OCI-LY3 (cell line): ENCODE data around the gene TCTN2.

ENCODE experiments used
- H2AFZ ChIP-seq: fragments of 200-600, 300-600 bp; shearing (Covaris generic); 2 replicates; pipeline ENCODE4 v1.6.0; 2014; ENCODE audit warnings: antibody characterized with exemption, low read depth, low read length
- H3K27ac ChIP-seq: fragments of 200-600, 300-600 bp; sonication (generic); 2 replicates; pipeline ENCODE4 v1.5.1; 2014; ENCODE audit warnings: mild to moderate bottlenecking, low read length, moderate library complexity, mixed read lengths
- H3K27me3 ChIP-seq: fragments of 200-600, 300-600 bp; sonication (generic); 2 replicates; pipeline ENCODE4 v1.6.1; 2014; ENCODE audit warnings: low read depth, low read length, mixed read lengths
- H3K36me3 ChIP-seq: fragments of 200-600, 300-600 bp; sonication (generic); replicated peaks from 2 replicates; pipeline ENCODE3; 2014; ENCODE audit warnings: low read depth, low read length, mixed read lengths
- H3K4me1 ChIP-seq: fragments of 300-600, 200-600 bp; sonication (generic); 2 replicates; pipeline ENCODE4 v1.6.1; 2014; ENCODE audit warnings: low read length, mixed read lengths
- H3K4me2 ChIP-seq: fragments of 200-600, 300-600 bp; sonication (generic); 2 replicates; pipeline ENCODE4 v1.6.1; 2014; ENCODE audit warnings: low read length, mixed read lengths
- H3K4me3 ChIP-seq: fragments of 300-600, 200-600 bp; sonication (generic); 2 replicates; pipeline ENCODE4 v1.5.1; 2014; ENCODE audit warnings: antibody characterized with exemption, mild to moderate bottlenecking, low read length, moderate library complexity
- H3K79me2 ChIP-seq: fragments of 300-600, 200-600 bp; shearing (Covaris generic); 2 replicates; pipeline ENCODE4 v1.6.1; 2014; ENCODE audit warnings: mild to moderate bottlenecking, low read length, mixed read lengths
- H3K9ac ChIP-seq: fragments of 300-600, 200-600 bp; shearing (Covaris generic); 2 replicates; pipeline ENCODE4 v1.6.0; 2014; ENCODE audit warnings: mild to moderate bottlenecking, low read length, moderate library complexity
- H3K9me3 ChIP-seq: fragments of 200-600, 300-600 bp; shearing (Covaris generic); 2 replicates; pipeline ENCODE4 v1.6.1; 2014; ENCODE audit warnings: low read length, mixed read lengths; ENCODE audit not compliant: insufficient read depth
- H4K20me1 ChIP-seq: fragments of 200-600, 300-600 bp; sonication (generic); 2 replicates; pipeline ENCODE4 v1.6.1; 2016; ENCODE audit warnings: low read length, mixed read lengths; ENCODE audit not compliant: insufficient read depth
- EZH2phosphoT487 ChIP-seq: fragments of 200-600 bp; shearing (Covaris generic); IDR thresholded peaks from 2 replicates; pipeline ENCODE4 v1.6.1; 2018; ENCODE audit warnings: antibody characterized with exemption, mixed run types, low read depth
- TF ChIP-seq, protein P1 (sequence below): fragments of 200-600, 300-600 bp; sonication (generic); IDR thresholded peaks from 2 replicates; pipeline ENCODE4 v1.5.1; 2014; ENCODE audit warnings: antibody characterized with exemption, low read length, low read depth

TCTN2 gene

GRCh38 chr12:123696646-123697045, 25.7 kb downstream of the TCTN2 start:
- Histone ChIP-seq H3K9me3 (no peaks in the 10 kb centered on the region), H2AFZ (no peak overlapping the region), H3K4me3 (no peak overlapping the region), H3K4me1 (no peaks in the 10 kb centered on the region), H3K79me2 (no peaks in the 10 kb centered on the region), H3K9ac (no peak overlapping the region), H3K4me2 (no peak overlapping the region), H3K36me3 (peaks cover 2% of the 10 kb centered on the region), H4K20me1 (no peaks in the 10 kb centered on the region), H3K27me3 (no peaks in the 10 kb centered on the region), H3K27ac (no peak overlapping the region)
- TF ChIP-seq EZH2phosphoT487: no peak
- TF ChIP-seq, protein P1, sequence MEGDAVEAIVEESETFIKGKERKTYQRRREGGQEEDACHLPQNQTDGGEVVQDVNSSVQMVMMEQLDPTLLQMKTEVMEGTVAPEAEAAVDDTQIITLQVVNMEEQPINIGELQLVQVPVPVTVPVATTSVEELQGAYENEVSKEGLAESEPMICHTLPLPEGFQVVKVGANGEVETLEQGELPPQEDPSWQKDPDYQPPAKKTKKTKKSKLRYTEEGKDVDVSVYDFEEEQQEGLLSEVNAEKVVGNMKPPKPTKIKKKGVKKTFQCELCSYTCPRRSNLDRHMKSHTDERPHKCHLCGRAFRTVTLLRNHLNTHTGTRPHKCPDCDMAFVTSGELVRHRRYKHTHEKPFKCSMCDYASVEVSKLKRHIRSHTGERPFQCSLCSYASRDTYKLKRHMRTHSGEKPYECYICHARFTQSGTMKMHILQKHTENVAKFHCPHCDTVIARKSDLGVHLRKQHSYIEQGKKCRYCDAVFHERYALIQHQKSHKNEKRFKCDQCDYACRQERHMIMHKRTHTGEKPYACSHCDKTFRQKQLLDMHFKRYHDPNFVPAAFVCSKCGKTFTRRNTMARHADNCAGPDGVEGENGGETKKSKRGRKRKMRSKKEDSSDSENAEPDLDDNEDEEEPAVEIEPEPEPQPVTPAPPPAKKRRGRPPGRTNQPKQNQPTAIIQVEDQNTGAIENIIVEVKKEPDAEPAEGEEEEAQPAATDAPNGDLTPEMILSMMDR: no peak

- H3K9me3 ChIP-seq: no peaks in the 10 kb centered on the region
- no peak overlapping the region for H3K4me2 ChIP-seq
- no peaks in the 10 kb centered on the region for H3K79me2 ChIP-seq
- H3K27ac ChIP-seq: no peak overlapping the region
- no peak overlapping the region for H2AFZ ChIP-seq
- TF ChIP-seq, protein P1: no peak
- no peak for TF ChIP-seq EZH2phosphoT487
- H4K20me1 ChIP-seq: no peaks in the 10 kb centered on the region
- no peaks in the 10 kb centered on the region for H3K27me3 ChIP-seq
- H3K4me1 ChIP-seq: no peaks in the 10 kb centered on the region
- H3K36me3 ChIP-seq: no peaks in the 10 kb centered on the region
- H3K4me3 ChIP-seq: no peak overlapping the region
- no peak overlapping the region for H3K9ac ChIP-seq
These were observed 35.0 kb downstream of the TCTN2 start for GRCh38 chr12:123705935-123706334.

- Histone ChIP-seq H2AFZ (no peak overlapping the region), H3K4me1 (no peaks in the 10 kb centered on the region), H3K36me3 (no peaks in the 10 kb centered on the region), H3K9me3 (no peaks in the 10 kb centered on the region), H3K4me3 (no peak overlapping the region), H3K9ac (no peak overlapping the region), H4K20me1 (no peaks in the 10 kb centered on the region), H3K27ac (no peak overlapping the region), H3K79me2 (peaks cover 2% of the 10 kb centered on the region), H3K27me3 (no peaks in the 10 kb centered on the region), H3K4me2 (no peak overlapping the region)
- TF ChIP-seq, protein P1: no peak
- TF ChIP-seq EZH2phosphoT487: no peak
These were observed 36.6 kb downstream of the TCTN2 start for GRCh38 chr12:123707466-123707865.

DNA sequence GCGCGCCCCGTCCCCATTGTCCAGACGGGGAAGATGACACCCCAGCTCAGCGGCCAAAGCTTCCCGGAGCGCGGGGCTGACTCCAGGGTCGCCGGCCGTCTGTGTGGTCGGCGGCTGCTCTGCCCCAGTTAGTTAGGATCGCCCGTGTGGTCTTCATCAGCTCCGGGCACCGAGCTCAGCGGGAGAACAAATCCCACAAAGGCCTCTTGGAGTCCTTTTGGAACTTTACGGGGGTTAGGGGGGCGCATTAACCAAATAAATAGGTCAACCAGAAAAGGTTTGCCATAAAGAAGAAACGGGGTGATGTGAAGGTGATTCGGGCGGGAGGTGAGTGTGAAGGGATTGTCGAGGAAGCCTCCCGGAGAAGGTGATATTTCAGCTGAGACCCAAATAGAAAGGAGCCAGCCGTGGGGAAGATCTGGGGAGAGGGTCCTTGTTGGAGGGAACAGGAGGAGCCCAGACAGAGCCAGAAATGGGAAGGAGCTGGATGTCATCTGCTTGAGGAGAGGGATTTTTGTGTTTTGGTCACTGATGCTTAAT, 41.9 kb downstream of the TCTN2 start:
- H3K4me2 ChIP-seq: peak overlapping the region; percentile 92
- H3K9me3 ChIP-seq: no peaks in the 10 kb centered on the region
- peaks cover 10% of the 10 kb centered on the region for H4K20me1 ChIP-seq
- peaks cover 26% of the 10 kb centered on the region for H3K4me1 ChIP-seq
- no peak for TF ChIP-seq EZH2phosphoT487
- TF ChIP-seq, protein P1: no peak
- H3K4me3 ChIP-seq: peak overlapping the region; percentile 98
- peaks cover 25% of the 10 kb centered on the region for H3K79me2 ChIP-seq
- H3K27me3 ChIP-seq: no peaks in the 10 kb centered on the region
- no peaks in the 10 kb centered on the region for H3K36me3 ChIP-seq
- H3K9ac ChIP-seq: peak overlapping the region; percentile 80
- peak overlapping the region; percentile 12; the same call in 1 of the 2 replicates for H2AFZ ChIP-seq
- no peak overlapping the region for H3K27ac ChIP-seq
